SIG-M5 treated with dmso at 0.1 percent for 504 hours (cell line): Measurements from ENCODE around the gene SORCS1.

Experiments
- DNase-seq: peaks from one replicate; lab custom pipeline; 2025; ENCODE audit not compliant: unreplicated experiment; lab: John Stamatoyannopoulos, UW

Gene SORCS1

DNA sequence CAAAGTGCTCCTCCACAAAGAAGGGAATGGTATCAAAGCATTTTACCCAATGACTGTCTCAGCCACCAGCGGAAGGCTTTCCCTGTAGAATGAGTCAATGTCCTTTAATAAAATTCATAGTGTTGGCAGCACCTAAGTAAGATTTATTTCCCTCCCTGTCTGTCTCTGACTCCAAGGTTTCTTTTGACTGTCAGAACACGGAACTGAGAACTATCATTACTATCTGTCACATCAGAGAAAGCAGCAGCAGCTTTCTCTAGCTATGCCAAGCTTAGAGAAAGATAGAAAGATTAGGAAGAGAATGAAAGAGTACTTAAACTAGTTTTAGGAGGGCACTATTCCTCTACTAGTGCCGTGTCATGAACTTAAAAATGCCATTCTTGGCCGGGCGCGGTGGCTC lies 400.1 kb downstream of the SORCS1 start:
- DNase-seq, result no peak

GRCh38 chr10:106761906-106762305 lies 402.6 kb downstream of the SORCS1 start:
- no peak for DNase-seq

- DNase-seq, result no peak
Observed at GRCh38 chr10:106757521-106757920, 407.0 kb downstream of the SORCS1 start.

DNA sequence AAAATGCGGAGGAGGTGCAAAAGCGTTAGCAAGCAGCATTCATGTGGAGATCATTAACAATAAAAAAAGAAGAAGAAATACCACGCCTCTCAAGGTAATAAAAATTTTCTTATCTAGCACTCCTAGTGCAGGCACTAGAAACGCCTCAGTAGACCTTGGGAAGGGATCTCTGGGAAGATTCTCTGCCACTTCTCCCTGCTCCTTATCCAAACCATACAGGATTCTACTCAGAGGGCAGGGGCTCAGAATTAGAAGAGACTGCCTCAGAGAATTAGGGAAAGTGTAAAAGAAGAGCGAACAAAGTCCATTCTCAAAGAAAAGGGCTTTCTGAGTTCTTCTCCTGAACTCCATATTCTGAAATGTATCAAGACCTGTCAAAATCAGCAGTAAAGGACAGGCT lies 413.4 kb downstream of the SORCS1 start:
- DNase-seq, result no peak

- no peak for DNase-seq
Observed at GRCh38 chr10:106746868-106747267, 417.6 kb downstream of the SORCS1 start.

DNA sequence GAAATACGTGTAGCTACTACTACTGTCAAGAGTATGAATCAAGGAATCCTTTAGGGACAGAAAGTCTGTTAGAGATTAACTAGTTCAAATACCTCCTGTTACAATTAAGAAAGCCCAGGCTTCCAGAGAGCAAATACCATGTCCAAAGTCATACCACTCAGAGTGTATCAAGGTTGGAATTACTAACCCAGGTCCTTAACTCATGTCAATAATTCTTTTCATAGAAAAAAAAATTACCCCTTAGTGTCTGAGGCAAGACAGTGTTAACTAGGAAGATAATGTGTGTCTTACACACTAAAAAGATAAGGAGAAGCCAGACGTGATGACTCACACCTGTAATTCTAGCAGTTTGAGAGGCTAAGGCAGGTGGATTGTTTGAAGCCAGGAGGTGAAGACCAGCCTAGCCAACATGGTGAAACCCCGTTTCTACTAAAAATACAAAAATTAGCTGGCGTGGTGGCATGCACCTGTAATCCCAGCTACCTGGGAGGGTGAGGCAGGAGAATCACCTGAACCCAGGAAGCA lies 423.4 kb downstream of the SORCS1 start:
- DNase-seq, result no peak

DNA sequence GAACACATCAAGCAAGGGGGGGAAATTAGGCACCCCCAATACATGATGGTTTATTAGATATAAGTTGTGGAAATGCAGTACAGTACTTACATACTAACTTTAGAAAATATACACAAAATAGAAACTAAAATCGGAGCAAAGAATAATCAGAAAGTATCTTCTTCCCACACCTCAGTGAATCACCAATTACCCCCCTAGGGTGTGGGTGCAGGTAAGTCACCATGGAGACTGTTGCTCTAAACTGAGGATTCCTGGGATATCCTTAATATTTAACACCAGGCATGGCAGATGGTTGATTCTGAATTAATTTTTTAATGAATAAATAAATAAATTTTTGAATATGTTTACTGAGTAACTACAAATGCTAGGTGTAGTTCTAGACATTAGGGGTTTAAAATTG lies 424.4 kb downstream of the SORCS1 start:
- DNase-seq, result no peak

- no peak for DNase-seq
Observed at GRCh38 chr10:106734220-106734619, 430.3 kb downstream of the SORCS1 start.

DNA sequence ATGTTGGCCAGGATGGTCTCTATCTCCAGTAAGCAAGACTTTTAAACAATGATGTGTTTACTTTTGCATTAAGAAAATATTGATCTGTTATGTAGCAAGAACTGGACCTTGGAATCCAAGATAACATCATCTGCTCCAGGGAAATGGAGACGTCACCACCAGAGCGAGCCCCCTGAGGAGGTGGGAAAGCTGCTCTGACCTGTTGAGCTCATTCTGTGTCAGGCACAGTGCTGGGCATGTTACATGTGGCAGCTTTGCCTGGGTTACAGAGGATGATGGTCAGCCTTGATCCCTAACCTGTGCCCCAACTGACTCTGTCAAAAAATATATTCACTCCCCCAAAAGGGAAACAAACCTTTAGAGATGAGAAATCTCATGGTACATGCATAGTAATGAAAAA lies 436.3 kb downstream of the SORCS1 start:
- DNase-seq, result no peak

DNA sequence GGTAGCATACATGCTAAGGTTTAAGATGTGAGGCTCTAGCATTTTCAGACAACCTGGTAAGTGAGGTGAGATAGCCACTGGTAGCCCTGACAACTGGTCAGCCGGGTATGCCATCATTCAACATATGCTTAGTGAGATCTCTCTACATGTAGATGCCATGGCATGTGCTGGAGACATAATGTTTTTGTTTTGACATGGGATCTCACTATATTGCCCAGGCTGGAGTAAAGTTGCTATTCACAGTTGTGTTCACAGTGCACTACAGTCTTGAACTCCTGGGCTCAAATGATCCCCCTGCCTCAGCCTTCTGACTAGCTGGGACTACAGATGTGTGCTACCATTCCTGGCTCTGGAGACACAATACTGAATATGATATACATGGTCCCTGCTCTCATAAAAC lies 437.3 kb downstream of the SORCS1 start:
- no peak for DNase-seq

- no peak for DNase-seq
Observed at GRCh38 chr10:106722524-106722923, 442.0 kb downstream of the SORCS1 start.

DNA sequence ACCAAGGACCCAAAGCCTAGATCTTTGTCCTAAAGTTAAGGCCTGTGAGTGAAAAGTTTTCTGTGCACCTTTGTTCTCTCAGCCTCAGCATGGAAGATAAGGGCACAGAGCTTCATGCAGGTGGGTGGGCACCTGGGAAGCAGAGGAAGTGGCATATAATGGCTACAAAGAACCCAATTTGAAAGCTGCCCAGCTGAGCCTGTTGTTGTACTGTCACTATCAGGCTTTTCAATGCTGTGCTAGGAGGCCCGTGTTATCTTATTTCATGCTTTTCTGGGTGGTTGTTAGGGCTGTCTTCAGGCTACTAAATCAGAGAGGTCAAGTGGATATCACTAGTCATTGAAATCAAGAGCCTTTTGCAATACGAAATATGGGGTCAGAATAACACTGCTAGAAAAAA lies 443.8 kb downstream of the SORCS1 start:
- no peak for DNase-seq

DNA sequence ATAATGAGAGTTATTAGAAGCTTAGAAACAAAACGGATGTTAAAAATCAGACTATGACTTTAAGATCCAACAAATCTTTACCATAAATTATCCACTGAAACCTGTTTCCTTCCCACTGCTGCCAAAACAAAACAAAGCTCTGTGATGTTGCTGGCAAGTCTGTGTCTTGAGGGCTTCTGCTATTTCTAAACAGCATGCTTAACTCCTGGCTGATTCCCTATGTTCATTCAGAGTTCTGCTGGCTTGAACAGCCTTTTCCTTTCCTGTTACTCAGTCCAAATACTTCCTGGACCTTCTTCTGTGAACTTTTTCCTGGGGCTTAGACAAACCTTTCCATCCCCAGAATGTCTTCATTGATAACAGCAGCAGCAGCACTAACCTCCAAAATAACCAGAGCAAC lies 448.1 kb downstream of the SORCS1 start:
- DNase-seq, result no peak

- no peak for DNase-seq
Observed at GRCh38 chr10:106714734-106715555, 449.6 kb downstream of the SORCS1 start.

DNA sequence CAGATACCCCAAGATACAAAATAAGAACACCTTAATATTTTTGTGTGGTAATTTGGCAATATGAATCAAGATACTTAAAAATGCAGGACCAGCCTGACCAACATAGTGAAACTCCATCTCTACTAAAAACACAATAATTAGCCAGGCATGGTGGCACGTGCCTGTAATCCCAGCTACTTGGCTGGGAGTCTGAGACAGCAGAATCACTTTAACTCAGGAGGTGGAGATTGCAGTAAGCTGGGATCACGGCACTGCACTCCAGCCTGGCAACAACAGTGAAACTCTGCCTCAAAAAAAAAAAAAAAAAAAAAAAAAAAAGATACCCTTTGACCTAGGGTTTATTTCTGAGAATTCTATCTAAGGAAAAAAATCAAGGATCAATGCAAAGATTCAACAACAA lies 450.7 kb downstream of the SORCS1 start:
- no peak for DNase-seq

GRCh38 chr10:106712988-106713387 lies 451.5 kb downstream of the SORCS1 start:
- no peak for DNase-seq

- DNase-seq, result peak; percentile 9
Observed at GRCh38 chr10:106711313-106711906, 453.1 kb downstream of the SORCS1 start.

GRCh38 chr10:106708506-106708905 lies 456.0 kb downstream of the SORCS1 start:
- DNase-seq, result no peak

DNA sequence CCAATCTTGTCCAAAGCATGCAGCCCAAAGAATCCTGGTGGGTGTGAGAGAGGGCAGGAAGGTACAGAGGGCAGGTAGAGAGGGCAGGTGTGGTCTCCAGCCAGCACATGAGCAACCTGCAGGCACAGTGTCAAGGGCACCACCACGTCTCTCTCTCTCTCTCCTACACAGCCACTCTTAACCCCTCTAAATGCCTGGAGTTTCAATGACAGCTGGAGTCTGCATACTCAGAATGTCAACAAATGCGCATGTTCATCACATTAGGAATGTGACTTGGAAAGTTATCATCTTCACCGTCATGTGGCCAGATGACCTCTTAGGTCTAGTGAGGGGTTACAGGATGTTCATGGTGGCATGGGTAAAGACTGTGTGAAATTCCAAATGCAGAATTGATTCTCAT lies 456.8 kb downstream of the SORCS1 start:
- no peak for DNase-seq

- DNase-seq, result no peak
Observed at GRCh38 chr10:106706127-106706526, 458.4 kb downstream of the SORCS1 start.

DNA sequence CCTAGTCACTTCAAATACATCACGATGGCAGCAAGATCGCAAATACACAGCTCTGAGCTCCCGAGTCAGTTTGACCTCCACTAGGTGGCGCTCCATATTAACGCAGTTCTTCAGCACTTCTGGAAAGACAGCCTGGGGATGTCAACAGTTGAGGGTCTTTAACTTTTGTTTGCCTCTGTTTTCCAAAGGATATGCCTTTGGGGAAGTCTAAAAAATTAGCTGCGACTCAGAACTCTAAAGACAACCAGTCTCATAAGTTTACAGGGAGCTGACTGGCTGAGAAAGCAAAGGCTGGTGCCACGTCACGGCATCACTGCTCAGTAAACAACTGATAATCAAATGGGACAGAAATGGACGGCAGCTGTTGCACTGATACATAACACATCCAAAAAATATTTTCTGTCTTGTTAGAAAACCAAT lies 458.8 kb downstream of the SORCS1 start:
- DNase-seq, result peak; percentile 49

GRCh38 chr10:106696239-106696638 lies 468.3 kb downstream of the SORCS1 start:
- no peak for DNase-seq
